T follicular helper cell (primary cell): Measurements from ENCODE around the gene FBLIM1.

Source experiments
- DNase-seq: peaks from one replicate; pipeline ENCODE4 v3.0.0-alpha.2; 2020; ENCODE audit warnings: low read depth

FBLIM1 gene

DNA sequence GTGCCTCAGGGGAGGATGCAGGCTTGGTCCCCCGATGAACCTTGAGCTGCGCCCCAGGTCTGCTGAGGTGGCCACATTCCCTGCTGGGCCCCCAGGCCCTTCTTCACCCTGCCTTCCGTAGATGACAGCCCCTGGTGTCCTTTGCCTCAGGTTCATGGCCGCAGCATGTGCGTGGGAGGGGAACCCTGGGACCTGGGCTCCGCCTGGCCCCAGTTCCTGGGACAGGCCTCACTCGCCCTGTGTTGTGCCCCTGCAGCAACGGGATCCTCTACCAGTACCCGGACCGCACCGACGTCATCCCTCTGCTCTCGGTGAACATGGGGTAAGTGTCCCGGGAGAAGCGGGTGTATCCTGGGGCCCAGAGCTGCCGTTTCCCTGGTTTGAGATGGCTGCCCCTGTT lies 27.7 kb upstream of the FBLIM1 start:
- DNase-seq: no peak

DNA sequence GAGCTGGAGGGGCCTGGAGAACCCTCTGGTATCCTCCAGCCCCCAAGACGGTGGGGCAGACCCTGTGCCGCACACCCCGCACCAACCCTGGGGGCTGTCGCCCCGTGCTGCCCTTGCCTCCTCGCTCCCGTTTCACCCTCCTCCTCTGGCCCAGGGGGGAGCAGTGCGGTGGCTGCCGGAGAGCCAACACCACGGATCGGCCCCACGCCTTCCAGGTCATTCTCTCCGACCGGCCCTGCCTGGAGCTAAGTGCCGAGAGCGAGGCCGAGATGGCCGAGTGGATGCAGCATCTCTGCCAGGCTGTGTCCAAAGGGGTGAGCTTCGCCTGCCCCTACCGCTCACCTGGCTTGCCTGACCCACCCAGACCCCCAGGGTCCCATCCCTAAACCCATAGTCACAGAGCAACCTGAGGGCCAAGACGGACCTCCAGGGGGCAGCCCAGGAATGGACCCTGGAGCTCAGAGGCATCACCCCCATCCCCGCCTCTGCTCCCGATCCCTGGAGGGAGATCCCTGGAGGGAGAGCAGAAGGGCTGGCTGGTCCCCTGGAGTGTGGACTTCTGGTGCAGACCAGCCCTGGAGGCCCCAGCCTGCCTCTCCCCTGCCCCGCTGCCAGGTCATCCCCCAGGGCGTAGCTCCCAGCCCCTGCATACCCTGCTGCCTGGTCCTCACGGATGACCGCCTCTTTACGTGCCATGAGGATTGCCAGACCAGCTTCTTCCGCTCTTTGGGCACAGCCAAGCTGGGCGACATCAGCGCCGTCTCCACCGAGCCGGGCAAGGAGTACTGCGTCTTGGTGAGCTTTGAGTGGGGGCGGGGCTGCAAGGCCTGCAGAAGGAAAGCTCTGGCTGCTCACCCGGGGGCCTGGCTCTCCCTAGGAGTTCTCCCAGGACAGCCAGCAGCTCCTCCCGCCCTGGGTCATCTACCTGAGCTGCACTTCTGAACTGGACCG lies 26.6 kb upstream of the FBLIM1 start:
- no peak for DNase-seq

DNA sequence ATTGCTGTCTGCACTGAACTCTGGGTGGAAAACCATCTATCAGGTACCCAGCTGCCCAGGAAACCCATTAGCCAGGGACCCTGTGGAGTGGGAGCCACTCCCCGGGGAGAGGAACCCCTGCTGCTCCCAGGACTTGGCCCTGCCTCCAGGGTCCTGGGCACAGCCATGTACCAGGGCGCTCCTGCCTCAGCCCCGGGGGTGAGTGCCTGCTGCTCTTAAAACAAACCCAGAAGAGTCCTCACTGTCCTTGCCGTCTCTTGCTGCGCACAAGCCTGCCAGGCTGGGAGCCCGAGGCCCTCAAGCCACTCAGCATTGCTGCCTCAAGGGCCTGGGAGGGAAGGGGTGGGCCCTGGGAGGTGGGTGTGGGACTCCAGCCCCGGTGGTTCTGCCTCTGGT lies 25.9 kb upstream of the FBLIM1 start:
- no peak for DNase-seq

DNA sequence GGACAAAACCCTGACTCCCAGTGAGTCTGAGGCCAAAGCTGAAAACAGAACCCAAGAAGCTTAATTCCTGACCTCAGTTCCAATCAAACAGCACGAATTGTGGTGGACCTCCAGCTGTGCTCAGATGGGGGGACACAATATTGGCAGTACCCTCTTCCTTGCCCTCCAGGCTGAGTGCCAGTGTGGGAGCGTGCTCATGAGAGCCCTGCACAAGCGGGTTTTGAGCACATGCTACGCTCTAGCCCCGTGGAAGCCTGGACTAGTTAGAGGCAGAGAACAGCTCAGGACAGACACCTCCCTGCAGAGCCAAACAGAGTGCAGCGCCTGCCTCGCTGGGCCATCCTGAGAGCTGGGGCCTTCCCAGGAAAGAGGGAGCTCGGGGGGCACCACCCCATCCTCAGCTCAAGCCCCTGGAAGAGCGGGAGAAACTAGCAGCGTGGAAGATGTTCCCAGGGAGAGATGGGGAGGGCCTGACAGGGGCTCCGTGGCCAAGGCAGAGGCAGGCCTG lies 25.3 kb upstream of the FBLIM1 start:
- DNase-seq: no peak

DNA sequence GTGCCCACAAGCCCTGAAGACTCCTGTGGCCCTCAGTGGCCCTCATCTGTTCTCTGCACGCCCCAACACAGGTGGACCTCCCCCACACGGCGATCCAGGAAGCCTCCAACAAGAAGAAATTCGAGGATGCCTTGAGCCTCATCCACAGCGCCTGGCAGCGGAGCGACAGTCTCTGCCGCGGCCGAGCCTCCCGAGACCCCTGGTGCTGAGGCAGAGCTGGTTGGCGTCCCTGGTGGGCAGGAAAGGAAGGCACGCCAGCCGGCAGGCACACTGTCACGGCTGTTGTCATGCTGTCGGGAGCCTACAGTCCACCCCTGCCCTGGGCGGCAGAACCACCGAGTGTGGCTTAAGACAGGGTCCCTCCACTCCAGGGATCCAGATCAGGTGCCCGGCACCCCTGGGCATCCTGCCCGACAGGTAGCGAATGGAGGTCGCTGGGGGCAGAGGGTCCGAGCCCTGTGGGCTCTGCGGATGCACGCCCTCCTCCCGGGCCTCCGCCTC lies 24.8 kb upstream of the FBLIM1 start:
- DNase-seq: no peak

DNA sequence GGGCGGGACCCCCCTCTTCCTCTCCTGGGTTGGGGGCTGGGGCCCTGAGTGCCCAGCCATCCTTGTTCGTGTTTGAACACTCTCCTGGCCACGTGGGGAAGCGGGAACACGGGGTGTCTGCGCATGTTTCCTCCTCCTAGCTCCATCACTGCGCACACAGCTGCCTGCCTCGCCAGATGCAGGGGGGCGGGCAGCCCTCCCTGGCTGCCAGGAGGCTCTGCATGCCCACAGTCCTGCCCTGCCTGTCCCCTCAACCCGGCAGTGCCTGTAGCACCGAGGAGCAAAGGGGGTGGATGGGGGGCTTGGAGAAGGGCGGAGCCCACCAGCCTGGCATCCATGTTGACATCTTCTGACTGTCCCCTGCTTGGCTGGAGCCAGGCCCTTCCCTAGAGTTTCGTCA lies 24.3 kb upstream of the FBLIM1 start:
- no peak for DNase-seq

DNA sequence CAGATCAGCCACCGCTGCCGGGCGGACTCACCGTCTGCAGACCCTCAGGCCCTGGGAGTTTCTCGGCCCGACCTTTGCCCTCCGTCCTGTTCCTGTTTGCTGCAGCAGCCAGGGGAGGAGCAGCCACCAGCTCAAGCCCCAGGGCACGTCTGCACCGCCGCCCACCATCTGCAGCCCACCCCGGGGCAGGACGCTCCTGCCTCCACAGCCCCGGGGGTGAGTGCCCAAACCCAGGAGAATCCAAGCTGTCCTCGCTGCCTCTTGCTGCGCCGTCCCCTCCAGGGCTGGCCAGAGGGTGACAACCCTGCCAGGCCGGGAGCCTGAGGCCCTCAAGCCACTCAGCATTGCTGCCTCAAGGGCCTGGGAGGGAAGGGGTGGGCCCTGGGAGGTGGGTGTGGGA lies 23.7 kb upstream of the FBLIM1 start:
- DNase-seq: no peak

DNA sequence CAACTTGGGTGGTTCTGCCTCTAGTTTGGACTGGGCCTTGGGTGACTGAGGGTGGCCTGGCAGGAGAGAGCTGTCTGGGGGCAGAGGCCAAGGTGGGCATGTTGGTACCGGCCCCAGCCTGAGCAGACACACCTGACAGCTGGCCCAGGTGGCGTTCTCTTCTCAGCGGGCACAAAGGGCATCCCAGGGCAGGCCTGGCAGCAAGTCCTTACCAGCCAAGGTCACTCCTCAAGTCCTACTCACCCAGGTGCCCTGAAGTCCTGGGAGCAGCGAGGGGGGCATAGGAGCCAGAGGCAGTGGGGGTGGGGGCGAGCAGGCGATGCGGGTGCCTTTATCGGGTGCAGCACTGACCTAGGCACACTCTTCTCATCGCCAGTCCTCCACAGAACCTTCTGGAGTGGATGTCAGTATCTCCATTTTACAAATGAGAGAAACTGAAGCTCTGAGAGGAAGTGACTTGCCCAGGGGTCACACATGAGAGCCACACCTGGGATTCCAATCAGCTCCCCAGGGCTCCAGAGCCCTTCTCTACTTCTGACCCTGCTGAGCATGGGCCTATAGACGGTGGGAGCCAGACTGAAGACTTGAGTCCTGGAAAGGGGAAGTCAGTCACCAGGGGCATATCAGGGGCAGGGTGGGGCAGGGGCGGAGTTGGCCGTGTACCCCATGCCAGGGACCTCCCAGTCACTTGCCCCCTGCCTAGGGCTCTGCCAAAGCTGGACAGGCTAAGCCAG lies 23.1 kb upstream of the FBLIM1 start:
- DNase-seq: no peak

DNA sequence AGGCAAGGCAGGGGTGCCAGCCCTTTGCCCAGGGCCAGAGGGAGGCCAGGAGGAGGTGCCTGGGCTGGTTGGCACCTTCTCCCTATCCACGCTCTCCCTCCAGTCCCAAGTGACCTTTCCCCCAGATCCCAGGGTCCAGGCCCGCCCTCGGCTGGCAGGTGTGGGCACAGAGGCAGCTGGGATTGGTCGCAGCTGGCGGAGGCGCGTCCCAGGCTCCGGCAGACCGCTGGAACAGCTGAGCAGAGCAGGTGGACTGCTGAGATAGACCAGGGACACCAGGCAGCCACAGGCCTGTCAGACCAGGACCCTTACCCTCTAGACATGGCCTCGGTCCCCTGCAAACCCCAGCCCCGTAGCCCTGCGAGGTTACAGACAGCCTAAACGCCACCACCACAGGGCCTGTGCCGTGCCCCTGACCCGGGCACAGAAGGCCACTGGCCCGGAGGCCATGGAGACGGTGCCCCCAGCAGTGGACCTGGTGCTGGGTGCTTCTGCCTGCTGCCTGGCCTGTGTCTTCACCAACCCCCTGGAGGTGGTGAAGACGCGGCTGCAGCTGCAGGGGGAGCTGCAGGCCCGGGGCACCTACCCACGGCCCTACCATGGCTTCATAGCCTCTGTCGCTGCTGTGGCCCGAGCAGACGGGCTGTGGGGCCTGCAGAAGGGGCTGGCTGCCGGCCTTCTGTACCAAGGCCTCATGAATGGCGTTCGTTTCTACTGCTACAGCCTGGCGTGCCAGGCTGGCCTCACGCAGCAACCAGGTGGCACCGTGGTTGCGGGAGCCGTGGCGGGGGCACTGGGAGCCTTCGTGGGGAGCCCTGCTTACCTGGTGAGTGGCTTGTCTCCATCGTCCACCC lies 22.3 kb upstream of the FBLIM1 start, which contains the start of gene SLC25A34:
SLC25A34 (plus strand) TSS at position 221 of the 854 bp plus-strand sequence; CDS start at position 449, 228 bp downstream.
- DNase-seq: no peak

DNA sequence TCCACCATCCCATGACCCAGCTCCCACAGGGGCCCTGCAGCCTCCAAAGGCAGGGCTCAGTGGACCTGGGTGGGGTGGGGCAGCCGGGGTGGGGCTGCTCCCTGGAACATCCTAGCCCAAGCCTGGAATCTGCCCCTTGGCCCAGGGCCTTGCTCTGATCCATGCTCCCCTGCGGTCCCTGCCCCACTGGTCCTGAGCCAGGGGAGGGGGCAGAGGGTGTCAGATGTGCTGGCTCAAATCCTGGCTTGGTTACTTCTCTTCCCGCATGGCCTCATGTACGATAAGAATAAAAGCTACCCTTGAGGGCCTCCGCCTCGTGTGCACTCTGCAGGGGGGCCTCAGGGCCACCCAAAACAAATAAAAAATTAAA lies 21.7 kb upstream of the FBLIM1 start:
- DNase-seq: no peak

DNA sequence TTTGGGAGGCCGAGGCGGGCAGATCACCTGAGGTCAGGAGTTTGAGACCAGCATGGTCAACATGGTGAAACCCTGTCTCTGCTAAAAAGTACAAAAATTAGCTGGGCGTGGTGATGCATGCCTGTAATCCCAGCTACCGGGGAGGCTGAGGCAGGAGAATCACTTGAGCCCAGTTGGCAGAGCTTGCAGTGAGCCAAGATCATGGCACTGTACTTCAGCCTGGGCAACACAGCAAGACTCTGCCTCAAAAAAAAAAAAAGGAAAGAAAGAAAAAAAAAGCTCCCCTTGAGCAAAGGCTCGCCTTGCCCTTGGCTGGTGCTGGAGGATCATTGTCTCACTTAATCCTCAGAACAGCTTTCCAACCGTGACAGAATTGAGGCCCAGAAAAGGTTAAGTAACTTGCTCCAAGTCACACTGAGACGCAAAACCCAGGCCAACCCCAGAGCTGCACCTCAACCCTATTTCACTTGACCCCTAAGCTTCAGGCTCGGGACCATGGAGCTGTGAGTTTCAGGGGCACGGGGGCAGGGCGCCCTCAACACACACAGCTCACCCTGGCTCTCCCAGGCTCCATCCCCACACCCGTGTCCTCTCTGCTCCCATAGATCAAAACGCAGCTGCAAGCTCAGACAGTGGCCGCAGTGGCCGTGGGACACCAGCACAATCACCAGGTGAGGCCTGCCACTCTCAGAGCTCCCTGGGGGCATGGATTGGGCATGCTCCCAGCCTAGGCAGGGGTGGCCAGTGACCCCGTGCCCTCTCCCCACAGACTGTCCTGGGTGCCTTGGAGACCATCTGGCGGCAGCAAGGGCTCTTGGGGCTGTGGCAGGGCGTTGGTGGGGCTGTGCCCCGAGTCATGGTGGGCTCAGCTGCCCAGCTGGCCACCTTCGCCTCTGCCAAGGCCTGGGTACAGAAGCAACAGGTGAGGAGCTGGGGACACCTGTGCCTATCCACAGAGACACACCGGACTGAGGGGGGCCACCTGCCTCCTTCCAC lies 21.0 kb upstream of the FBLIM1 start:
- no peak for DNase-seq

DNA sequence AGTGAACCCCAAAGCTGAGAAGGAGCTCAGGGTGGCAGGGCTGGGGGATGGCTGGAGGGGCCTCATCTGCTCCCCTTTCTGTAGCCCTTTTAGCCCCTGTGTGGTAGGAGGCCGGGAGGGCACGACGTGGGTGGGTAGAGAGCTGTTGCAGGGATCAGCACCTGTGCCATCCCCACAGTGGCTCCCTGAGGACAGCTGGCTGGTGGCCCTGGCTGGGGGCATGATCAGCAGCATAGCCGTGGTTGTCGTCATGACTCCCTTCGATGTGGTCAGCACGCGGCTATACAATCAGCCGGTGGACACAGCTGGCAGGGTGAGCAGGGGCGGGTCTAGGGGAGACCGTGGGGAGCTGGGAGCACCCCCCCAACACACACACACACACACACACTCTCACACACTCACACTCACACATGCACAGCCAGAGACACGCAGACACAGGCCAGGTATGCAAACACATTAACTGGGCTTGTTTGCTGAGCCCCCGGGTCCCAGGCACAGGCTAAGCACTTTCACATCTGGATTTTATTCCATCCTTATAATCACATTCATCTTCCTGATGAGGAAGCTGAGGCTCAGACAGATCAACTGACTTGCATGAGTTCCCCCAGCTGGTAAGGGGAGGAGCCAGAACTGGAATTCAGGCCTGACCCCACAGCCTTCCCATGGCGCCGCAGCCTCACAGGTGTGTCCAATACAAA lies 20.0 kb upstream of the FBLIM1 start:
- no peak for DNase-seq

DNA sequence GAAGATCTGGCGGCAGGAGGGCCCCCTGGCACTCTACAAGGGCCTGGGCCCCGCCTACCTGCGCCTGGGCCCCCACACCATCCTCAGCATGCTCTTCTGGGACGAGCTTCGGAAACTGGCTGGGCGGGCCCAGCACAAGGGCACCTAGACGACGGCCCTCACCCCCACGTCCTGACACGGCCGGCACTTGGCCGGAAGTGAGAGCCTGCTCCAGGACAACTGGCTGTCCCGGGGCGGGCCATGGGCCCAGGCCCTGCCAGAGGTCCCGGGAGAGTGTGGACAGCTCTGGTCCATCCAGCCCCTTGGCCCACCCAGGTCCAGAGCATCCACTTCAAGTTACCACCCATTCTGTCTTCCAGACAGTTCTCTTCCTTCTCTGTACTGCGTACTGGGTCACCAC lies 19.3 kb upstream of the FBLIM1 start:
- DNase-seq: no peak

DNA sequence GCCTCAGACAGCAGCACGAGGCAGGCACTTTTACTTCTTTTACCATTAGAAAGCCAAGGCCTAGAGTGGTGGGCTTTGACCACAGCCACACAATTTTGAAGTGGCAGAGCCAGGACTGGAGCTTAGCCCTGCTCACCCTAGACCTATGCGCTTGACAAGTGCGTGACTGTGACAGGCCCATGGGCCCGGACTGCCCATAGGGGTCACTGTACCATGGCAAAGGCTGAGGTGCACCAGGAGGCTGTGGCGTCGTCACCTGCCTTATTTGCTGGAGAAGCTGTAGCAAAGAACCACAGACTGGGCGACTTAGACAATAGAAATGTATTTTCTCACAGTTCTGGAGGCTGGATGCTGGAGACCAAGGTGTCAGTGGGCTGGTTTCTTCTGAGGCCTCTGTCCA lies 18.9 kb upstream of the FBLIM1 start:
- DNase-seq: no peak

DNA sequence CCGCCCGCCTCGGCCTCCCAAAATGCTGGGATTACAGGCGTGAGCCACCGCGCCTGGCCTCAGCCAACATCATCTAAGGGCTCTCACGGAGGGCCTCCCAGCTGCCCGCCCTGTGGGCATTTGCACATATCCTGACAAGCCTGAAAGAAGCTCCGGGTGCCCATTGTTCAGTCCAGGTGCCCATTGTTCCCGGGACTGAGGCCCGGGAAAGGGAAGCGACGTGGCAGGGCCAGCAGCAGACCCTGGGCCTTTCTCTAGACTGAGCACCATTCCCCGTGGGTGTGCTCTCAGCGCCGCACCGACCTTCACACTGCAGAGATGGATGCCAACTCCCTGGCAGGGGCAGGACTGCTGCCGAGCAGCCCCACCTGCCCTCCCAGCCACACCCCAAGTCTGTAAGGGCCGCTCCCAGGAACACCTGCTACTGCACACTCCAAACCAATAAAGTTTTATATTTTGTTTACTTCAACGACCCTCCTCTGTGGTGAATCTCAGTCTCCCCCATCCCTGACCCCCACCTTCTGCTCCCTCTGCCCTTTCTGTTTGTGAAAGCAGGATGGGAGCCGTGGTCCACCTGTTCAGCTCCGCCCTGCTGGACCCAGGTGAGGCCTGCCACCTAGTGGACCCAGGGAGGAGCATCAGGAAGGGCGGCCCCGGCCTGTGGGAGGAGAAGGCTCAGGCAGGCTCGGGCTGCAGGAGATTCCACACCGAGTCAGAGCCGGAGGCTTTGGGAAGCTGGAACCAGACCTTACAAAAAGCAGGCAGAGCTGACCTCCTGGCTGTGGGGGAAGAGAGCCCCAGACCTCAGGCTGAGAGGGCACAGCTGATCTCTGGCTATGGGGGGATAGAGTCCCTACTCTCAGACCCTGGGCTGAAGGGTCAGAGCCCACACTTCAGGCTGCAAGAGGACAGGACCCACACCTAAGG lies 17.4 kb upstream of the FBLIM1 start:
- DNase-seq: peak; percentile 46

DNA sequence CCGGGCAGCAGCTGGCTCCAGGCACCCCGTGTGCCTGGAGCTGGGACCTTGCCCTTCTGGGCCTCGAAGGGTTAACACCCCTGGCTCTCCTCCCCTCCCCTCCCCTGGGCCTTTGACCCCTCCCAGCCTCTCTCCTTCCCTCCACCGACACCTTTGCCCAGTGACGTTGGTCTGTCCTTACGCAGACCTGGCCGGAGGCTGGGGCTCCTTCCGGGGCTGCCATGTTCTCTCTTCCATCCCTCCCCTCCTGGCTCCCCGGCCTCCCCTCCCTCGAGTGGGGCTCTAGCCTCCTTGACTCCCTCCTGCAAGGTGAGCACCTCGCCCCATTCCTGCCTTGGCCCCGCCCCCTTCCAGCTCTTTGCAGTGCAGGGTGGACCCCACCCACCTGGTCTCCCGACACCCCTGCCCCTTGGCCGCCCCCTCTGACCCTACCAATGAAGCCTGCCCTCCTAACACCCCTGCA lies 16.2 kb upstream of the FBLIM1 start, which contains the start of gene TMEM82:
TMEM82 (plus strand) TSS at position 161 of the 463 bp plus-strand sequence; CDS start at position 222, 61 bp downstream.
- no peak for DNase-seq

DNA sequence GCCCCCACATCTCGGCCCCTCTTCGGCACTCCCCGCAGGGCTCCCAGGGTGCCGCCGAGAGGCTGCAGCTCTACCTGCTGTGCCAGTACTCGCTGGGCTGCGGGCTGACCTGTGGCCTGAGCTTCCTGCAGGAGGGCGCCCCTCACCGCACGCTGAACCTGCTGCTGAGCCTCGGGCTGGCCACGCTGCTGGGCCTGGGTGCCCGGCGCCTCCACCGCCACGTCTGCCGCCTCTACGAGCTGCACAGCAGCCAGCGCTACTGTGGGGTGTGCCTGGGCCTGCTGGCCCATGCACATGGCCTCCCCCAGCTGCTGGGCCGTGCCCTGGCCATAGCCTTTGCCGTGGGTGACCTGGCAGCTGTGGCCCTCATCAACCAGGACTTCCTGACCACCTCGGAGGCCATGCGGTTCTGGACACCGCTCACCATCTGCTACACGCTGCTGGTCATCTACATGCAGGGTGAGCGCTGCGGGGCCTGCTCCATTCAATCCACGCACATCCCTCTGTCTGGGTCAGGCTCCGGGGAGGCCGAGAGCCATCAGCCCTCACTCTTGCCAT lies 14.4 kb upstream of the FBLIM1 start:
- no peak for DNase-seq

DNA sequence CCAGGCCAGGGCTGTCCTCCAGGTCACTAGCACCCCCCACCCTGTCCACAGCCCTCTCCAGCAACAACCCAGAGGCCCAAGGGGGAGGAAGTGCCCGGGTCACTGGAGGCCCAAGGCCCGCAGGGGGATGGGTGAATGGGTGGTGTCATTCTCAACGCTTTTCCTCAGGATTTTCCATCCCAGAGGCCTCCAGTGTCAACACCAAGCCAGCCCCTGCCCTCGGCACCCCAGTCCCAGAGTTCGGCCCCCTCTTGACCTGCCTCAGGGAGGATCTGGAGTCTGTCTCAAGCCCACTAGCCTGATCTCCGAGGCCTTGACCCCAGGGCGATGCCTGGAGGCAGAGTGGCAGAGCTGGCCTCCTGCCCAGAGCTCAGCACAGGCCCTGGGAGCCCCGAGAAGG lies 11.2 kb upstream of the FBLIM1 start:
- DNase-seq: no peak
